ENCODE measurements around the gene CTNND1.
"Not testable (repeated sequence)": the region's sequence is repeated elsewhere in the genome, so short reads cannot be mapped to it uniquely, and the experiment has no call there.

CTNND1 gene

DNA sequence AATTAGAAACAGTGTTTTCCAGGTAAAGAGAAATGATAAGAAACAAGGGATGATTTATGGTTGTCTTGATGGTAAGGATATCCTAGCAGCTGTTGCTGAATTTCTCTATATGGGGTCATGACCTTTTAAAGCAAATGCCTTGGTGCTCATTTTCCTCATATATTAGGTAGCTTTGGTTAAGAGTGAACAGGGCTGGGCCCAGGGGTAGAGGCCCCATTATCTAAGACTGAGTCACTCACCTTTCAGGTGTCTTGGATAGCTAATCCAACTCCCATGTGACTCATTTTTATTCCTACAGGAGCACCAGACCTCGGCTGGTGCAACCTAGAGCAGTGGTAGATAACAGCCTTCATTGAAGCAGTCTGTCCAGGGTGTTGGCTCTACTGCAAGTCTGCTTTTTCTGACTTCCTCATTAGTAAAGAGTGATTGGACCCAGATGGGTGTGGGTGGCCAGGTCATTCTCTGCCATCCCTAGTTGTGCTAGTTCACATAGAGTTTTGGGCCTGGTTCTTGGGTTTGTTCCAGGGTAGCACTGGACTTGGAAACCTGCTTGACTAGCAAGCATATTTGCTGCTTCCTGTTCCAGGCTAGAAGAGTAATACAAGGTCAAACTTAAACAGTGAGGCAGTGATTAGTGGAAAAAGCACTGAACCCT lies 37.4 kb downstream of the CTNND1 start:
- no peak for DNase-seq

DNA sequence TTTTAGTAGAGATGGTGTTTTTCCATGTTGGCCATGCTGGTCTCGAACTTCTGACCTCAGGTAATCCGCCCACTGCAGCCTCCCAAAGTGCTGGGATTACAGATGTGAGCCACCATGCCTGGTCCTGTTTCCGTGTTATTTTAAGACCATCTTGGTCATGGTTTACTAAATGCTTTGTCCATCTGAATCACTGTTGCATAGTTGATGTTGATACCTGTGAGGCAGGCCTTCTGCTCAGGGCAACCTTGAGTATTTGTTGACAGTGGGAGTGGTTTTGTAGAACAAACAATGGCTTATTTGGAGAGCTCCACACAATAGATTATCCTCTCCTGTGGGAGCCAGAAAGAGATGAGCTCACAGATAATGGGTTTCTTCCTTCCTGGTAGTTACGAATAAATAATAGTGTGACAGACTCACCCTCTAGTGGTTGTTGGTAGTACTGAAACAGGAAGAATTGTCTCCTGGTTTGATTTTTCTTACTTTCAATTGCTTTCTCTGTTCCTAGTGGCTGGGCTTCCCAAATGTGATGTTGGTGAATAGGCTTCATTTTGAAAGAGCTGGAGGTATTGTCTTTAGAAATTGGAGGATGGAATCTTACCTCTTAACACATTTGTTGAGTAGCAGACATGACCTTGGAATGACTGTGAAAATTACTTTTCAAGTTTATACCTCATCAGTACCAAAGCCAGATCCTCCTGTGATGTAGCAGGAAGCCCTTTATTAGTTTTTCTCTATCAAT lies 39.0 kb downstream of the CTNND1 start:
- DNase-seq: peak; percentile 90

DNA sequence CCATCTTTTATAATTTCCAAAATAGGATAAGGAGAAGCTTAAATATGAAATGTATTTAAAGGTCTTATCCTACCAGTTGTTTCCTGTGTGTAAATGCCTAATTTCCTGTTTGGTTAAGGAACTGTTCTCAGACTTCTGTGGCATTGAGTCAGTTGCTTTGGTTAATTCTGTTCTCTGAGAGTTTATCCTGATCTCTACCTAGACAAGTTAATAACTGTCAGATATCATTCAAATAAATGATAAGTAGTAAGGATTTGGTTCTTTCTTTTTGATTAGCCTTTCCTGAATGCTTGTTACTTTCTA lies 39.5 kb downstream of the CTNND1 start:
- DNase-seq: no peak

DNA sequence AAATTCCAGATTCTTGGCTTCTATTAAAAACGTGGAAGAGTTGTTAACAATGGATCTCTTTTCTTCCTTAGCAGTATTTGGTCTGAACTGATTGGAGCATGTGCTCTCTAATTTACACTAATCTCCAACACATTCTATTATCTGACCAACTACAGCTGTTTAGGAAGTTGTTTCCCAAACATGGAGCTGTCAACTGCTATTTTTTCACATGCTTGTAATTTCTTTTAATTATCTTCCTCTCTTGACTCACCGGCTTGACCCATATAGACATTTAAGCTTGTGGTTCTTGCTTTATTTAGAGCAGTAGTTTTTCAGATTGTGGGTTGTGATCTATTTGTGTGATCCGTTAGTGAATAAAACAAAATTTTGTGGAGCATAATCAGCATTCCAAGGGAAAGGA lies 40.8 kb downstream of the CTNND1 start:
- DNase-seq: no peak

DNA sequence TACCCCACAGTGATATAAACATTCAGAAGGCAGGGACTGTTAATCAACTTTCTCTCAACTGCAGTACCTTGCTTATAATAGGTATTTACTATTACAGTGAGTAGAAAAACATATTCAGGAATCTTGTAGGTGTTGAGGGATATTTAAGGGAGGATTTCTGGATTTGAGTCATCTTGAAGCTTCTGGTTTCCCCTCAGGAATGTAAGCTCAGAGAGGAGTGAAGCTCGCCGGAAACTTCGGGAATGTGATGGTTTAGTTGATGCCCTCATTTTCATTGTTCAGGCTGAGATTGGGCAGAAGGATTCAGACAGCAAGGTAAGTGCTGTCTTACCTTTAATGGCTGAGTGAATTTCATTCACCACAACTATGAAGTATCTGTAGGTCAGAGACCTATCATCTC lies 42.9 kb downstream of the CTNND1 start:
- no peak for DNase-seq

DNA sequence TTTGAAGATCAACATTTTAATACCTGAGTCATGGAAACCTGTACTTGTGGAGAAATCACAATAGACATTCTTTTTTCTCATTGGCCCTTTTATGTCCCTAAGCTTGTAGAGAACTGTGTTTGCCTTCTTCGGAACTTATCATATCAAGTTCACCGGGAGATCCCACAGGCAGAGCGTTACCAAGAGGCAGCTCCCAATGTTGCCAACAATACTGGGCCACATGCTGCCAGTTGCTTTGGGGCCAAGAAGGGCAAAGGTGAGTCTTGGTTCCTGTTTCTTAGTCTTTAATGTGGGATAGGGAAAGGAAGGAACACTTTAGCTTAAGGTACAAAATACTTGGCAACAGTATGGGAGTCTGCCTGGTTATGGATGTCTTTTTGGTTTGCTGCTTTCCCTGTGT lies 44.2 kb downstream of the CTNND1 start:
- no peak for DNase-seq

DNA sequence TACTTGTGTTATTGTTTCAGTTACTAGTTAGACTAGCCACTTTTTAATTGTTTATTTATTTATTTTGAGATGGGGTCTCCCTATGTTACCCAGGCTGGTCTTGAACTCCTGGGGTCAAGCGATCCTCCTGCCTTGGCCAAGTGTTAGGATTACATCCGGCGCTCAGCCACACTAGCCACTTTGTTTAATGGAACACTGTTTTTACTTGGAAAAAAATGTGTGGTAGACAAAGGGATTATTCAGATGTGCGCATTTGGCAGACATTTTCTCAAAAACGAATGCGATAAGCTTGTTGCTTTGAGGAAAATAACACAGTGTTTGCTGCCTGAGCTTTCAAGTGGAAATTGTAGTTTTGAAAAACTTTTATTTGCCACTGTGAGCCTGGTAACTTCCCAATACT lies 51.0 kb downstream of the CTNND1 start:
- no peak for DNase-seq

DNA sequence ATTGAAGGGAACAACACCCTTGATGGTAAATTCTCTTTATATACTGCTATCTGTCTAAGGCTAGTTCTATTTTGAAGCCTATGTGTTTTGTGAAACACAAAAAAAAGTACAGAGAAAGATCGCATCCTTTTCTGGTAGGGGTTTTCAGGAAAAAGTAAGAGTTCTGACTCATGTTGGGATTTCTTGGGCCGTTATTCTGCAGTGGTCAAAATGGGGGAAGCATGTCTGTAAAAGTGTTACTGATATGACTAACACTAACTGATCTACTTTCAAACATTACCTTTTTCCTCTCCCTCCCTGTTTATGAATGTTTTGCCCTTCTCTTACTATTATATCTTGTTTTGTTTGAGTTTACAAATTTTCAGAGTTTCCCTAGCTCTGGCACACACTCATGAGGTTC lies 53.9 kb downstream of the CTNND1 start:
- no peak for DNase-seq

DNA sequence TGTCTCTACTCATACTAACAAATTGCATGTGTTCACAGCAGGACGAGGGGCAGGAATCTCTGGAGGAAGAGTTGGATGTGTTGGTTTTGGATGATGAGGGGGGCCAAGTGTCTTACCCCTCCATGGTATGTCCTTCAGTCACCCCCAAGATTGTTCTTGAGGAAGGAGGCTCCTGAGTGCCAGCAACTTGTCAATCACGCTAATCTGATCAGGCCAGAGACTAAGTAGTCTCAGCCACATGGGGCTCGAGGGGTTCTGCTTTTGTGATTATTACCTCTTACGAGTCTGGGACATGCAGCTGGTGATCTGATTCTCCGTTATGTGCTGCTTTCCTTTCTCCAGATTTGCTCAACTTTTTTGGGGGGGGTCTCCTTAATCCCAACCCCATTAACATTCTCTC lies 54.3 kb downstream of the CTNND1 start:
- DNase-seq: no peak

DNA sequence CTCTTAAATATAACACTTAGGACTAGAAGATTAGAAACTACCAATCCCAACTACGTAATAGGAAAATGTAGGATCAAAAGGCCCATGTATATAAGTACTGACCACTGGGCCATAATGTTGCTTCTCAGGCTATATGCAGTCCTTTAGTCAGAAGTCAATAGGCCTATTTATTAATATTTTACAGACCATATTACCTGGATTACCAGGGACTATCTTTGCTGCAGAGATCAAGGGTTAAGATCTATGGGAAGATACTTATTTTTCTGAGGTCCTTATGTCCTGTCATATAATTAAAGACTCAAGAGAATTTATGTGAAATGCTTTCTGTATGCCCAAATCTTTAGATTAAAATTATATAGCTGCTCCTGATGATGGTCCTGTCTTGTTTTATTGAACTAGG lies 57.2 kb downstream of the CTNND1 start:
- DNase-seq: no peak

DNA sequence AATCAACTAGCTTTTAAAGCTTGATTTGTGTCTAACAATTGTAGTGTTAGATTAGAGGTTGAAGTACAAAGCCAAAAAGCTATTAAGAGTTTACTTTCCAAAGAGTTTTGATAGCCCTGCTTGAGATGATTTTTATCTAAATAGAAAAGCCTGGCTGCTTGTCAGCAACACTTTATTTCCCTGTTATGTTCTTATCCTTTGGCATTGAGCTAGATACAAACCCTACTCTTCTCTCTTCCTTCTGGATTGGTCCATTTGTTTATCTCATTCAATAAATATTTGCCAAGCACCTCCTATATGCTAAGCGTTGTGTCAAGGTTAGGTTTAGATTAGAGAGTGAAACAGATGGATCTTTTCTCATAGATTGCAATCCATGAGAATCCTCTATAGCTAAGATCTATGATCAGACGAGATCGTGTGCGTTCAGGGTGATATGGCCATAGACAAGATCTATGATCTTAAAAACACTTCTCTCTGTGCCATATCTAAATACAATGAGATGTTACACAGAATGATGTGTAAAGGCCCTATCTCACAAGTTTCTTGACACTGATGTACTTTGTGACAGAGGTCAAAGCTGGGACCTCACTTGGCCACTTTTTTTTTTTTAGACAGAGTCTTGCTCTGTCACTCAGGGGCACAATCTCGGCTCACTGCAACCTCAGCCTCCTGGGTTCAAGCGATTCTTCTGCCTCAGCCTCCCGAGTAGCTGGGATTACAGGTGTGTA lies 57.8 kb downstream of the CTNND1 start:
- no peak for DNase-seq

DNA sequence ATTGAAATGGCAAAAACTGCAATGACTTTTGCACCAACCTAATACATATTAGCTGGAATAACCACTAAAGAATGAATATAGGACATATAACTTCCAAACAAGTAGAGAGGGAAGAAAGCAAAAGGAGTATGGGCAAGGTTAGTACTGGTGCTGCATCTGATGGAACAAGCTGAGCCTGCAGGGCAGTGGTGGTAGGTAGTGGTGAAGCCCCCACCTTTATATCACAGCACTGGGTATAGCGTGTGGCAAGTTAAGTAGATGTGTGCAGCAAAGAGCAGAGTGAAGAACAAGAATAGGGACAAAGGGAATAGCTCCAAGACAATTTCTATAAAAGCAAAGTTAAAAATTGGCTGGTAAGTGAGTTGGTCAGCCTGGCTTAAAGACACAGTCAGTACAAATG lies 62.3 kb downstream of the CTNND1 start:
- DNase-seq: no peak

DNA sequence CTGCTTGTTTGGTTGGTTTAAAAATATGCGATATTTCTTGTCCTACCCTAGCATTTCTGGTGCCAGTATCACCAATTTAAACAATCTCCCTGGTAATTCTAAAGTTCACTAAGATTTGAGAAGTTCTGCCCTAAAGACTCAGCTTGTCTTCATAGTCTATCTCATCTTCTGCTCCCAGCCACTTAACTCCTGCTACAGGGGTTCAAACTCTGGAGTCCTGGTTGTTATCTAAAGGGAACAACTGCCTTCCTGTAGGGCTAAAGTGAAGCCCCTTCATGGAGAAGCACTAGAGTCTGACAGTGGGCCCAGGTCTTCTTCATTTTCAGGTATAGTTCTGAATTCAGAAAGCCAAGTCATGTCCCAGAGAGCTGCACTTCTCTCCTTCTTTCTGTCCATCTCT lies 73.2 kb downstream of the CTNND1 start:
- no peak for DNase-seq

DNA sequence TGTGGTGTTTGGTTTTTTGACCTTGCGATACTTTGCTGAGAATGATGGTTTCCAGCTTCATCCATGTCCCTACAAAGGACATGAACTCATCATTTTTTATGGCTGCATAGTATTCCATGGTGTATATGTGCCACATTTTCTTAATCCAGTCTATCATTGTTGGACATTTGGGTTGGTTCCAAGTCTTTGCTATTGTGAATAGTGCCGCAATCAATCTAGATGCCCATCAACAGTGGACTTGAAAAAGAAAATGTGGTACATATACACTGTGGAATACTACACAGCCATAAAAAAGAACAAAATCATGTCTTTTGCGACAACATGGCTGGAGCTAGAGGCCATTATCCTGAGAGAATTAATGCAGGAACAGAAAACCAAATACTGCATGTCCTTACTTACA lies 77.0 kb downstream of the CTNND1 start:
- DNase-seq: not testable (repeated sequence)

DNA sequence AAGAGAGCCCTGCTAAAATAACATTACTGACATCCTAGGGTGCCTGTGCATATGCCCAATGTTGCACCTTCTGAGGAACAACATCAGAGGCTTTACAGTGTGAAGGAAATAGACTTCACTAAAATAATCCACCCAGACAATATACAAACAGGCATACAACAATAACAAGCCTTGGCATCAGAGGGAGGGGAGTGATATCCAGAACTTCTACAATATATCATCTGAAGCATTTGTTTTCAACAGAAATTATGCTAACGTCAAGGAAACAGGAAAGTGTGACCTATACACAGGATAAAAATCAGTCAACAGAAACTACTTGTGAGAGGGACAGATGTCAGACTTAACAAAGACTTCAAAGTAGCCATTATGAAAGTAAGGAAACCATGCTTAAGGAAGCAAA lies 81.3 kb downstream of the CTNND1 start:
- no peak for DNase-seq

DNA sequence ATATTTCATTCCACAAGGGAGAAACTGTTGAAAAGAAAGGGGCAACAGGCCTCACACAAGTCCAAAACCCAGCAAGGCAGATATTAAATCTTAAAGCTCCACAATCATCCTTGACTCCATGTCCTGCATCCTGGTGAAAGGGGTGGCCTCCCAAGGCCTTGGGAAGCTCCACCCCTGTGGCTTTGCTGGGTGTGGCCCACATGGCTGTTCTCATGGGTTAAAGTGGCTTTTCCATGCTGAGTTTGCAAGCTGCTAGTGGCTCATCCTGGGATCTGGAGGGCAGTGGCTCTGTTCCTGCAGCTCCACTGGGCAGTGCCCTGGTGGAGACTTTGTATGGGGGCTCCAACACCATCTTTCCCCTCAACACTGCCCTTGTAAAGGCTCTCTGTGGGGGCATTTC lies 106.4 kb downstream of the CTNND1 start:
- no peak for DNase-seq

DNA sequence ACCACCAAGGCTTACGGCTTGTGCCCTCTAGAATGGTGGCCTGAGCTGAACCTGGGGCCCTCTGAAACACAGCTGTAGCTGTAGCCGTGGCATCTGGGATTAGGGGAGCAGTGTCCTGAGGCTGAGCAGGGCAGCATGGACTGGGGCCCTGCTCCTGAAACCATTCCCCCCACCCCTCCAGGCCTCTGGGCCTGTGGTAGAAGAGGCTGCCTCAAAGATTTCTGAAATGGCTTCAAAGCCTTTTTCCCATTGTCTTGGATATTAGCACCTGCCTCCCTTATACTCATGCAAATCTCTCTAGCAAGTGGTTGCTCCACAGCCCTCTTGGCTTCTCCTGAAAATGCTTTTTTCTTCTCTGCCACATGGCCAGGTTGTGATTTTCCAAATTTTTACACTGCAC lies 106.9 kb downstream of the CTNND1 start:
- DNase-seq: no peak
